GM21390 (cell line): ENCODE measurements around the gene FAM184A.

ENCODE experiments used
- ATAC-seq: cut with Tn5 transposase; IDR thresholded peaks from one replicate; pipeline ENCODE4 v1.9.1; 2021; ENCODE audit not compliant: unreplicated experiment

Gene FAM184A

GRCh38 chr6:118918329-118918725 lies 160.1 kb downstream of the FAM184A start:
- ATAC-seq: no peak

DNA sequence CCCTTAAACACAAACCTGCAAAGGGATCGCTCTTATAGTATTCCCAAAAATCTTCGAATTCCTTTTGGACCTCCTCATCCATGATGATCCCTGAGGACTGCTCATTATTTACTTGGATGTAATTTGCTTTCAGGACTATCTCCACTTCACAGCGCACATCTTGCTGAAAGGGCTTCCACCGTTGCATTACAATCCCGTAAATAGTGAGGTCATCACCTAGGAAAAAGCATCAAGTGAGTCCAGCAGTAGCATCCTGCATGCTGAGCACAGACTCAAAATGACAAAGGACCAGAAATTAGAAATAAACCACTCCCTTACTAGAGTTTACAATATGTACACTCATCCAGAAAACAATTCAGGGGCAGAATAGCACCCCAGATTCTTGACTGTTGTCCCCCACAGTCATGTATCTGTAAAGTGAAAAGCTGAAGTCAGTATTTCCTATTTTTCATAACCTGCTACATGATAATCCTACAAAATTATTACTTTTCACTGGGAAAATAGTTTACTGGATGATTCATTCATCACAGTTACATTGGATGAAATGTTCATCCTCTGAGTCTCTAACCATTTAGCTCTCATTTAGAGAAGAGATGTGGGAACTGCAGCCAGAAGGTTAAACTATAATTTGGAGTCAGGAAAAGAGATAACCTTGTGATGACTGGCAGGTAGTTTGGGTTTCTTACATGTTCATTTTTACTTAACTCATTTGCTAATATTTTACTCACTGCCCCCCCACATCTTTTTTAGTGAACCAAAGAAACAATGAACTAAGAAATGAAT lies 160.7 kb downstream of the FAM184A start:
- no peak for ATAC-seq

DNA sequence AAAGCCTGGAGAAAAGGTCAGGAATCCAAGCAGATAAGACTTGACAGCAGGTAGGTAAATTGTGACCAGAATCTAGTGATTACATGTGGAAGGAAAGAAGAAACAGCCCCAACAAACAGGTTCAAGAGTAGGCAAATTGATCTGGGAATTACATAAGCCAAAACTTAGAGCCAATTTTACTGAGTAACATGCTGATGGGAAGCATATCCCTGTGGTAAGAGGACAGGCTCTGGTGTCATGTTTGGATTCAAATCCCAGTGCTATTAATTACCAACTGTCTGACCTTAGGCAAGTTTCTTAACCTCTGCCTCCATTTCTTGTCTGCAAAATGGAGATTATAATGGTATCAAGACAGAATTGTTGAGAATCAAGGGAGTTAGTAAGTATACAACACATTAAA lies 163.9 kb downstream of the FAM184A start:
- no peak for ATAC-seq

- no peak for ATAC-seq
Observed at GRCh38 chr6:118913161-118913560, 165.3 kb downstream of the FAM184A start.

- ATAC-seq: no peak
Observed at GRCh38 chr6:118912646-118913045, 165.8 kb downstream of the FAM184A start.
